Ramos (cell line): ENCODE measurements around the gene HYAL3.

Source experiments
- in situ Hi-C: fragments of 300-500 bp; cut with MboI; formaldehyde crosslinking; loops from one replicate; pipeline ENCODE4 v1.14.3; 2022; ENCODE audit warnings: low sequenced_read_pairs; ENCODE audit not compliant: unreplicated experiment

The HYAL3 gene

GRCh38 chr3:50298836-50299637 lies at the start of gene HYAL3, which contains the start of gene NAA80:
Gene HYAL3, minus strand, starts transcription at chr3:50299405. Its CDS starts 3,803 bp downstream, at chr3:50295602.
Gene NAA80, minus strand, starts transcription at chr3:50299405. Its CDS starts 1,942 bp downstream, at chr3:50297463.
- in situ Hi-C loops: no loop called here

GRCh38 chr3:50347187-50347813 lies 48.1 kb upstream of the HYAL3 start:
- in situ Hi-C loops: no loop called here

- in situ Hi-C loops: no loop called here
These were observed 46.5 kb upstream of the HYAL3 start, which contains the start of gene ZMYND10 for GRCh38 chr3:50345586-50346234. Gene ZMYND10, minus strand, starts transcription at chr3:50345732. Its CDS starts 153 bp downstream, at chr3:50345579.

- in situ Hi-C loops: no loop called here
These were observed 45.8 kb upstream of the HYAL3 start for GRCh38 chr3:50345008-50345407.

- in situ Hi-C loops: no loop called here
These were observed 43.8 kb upstream of the HYAL3 start for GRCh38 chr3:50342813-50343633.

- in situ Hi-C loops: no loop called here
These were observed 42.9 kb upstream of the HYAL3 start for GRCh38 chr3:50341996-50342650.

- in situ Hi-C loops: no loop called here
These were observed 42.3 kb upstream of the HYAL3 start for GRCh38 chr3:50341537-50341936.

- in situ Hi-C loops: no loop called here
These were observed 41.5 kb upstream of the HYAL3 start, which contains the start of gene RASSF1 for GRCh38 chr3:50340448-50341329. Gene RASSF1, minus strand, starts transcription at chr3:50340836. Its CDS starts 31 bp downstream, at chr3:50340805.

- in situ Hi-C loops: no loop called here
These were observed 40.9 kb upstream of the HYAL3 start for GRCh38 chr3:50340147-50340447.

- in situ Hi-C loops: no loop called here
These were observed 40.4 kb upstream of the HYAL3 start for GRCh38 chr3:50339485-50340146.

GRCh38 chr3:50338965-50339364 lies 39.8 kb upstream of the HYAL3 start:
- in situ Hi-C loops: no loop called here

GRCh38 chr3:50337175-50337861 lies 38.1 kb upstream of the HYAL3 start:
- in situ Hi-C loops: no loop called here

GRCh38 chr3:50336452-50337174 lies 37.4 kb upstream of the HYAL3 start:
- in situ Hi-C loops: no loop called here

GRCh38 chr3:50334339-50335075 lies 35.3 kb upstream of the HYAL3 start:
- in situ Hi-C loops: no loop called here

GRCh38 chr3:50333744-50334328 lies 34.6 kb upstream of the HYAL3 start:
- in situ Hi-C loops: no loop called here

GRCh38 chr3:50331364-50331907 lies 32.2 kb upstream of the HYAL3 start:
- in situ Hi-C loops: no loop called here
